HG03139 (cell line): ENCODE measurements around the gene LMBRD1.
"Not testable (repeated sequence)": the region's sequence is repeated elsewhere in the genome, so short reads cannot be mapped to it uniquely, and the experiment has no call there.

Source experiments
- ATAC-seq: cut with Tn5 transposase; IDR thresholded peaks from one replicate; pipeline ENCODE4 v1.9.1; 2021; ENCODE audit not compliant: unreplicated experiment

Gene LMBRD1

DNA sequence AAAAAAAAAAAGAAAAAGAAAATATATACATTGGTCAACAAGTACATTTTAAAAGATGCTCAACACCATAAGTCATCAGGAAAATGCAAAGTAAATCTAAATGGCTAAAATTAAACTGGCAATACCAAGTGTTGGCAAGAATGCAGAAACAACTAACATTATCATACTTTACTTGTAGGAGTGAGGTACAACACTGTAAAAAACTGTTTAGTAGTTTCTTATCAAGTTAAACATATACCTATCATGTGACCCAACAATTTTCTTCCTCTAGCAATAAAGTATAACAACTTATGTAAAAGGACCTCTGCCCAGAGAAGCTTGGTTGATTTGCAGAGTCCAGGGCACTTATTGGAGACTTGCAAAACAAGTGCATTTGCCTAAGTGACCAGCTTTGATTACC, 40.4 kb downstream of the LMBRD1 start:
- no peak for ATAC-seq

DNA sequence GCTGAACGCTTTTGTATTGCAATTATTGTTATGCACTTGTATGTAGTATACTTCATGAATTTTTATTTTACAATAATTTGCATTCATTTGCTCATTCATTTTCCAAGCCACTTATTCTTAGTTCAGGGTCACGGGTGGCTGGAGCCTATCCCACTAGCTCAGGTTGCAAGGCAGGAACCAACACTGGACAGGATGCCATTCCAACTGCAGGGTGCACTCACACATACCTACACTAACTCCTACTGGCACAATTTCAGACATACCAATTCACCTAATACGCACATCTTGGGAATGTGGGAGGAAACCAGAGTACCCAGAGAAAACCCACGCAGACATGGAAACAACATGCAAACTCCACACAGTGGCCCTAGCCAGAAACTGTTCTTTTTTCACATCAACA, 61.8 kb downstream of the LMBRD1 start:
- ATAC-seq, result no peak

DNA sequence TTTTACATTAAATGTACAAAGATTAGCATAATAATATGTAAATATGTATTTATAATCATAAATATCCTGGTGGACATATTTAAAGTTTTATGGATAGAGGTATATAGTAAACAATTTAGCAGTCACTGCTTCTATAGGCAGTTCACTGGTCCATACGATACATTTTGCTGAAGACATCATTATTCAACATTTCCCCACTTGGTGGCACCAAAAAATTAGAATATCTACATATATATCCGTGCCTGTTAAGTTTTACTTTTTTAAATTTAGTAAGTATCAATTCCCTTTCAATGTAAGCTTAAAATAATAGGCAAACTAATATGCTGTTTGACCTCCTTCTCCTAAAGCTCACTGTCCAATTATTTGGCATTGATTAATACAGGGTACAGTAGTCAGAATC, 64.2 kb downstream of the LMBRD1 start:
- no peak for ATAC-seq

DNA sequence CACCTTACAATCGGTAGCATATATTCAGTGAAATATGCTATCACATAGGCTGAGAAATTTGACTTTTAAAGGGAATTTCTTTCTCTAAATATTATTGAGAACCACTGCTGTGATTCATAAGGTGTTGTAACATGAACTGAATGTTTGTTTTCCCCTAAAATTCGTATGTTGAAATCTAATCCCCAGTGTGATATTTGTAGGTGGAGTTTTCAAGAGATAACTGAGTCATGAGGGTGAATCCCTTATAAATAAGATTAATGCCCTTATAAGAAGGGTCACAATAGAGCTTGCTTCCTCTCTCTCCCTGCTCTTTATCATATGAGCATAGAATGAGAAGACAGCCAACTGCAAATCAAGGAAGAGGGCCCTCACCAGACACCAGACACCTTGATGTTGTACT, 64.8 kb downstream of the LMBRD1 start:
- no peak for ATAC-seq

DNA sequence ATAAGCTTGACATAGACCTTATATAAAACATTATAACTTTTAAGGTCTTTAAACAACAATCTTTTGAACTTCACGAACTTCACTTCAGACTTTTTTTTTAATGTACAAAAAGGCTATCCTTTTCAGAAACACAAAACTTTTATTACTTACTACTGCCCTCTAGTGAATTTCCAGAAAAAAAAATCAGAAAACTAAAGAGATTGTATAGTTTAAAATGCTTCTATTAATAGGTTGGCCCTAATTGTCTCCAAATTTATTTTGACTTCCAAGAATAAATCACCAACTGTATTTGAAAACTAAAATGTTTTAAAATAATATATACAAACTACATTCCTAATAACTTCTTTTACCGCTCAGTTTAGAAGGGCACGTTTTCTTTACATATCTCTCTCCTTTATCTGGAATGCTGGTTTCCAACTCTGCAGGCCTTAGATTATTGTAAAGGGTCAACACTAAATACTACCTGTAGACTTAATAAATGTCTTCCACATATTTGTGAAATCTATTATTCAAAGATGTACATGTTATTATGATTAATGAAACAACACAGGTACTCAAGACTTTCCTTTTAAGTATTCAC, 66.8 kb downstream of the LMBRD1 start:
- no peak for ATAC-seq

DNA sequence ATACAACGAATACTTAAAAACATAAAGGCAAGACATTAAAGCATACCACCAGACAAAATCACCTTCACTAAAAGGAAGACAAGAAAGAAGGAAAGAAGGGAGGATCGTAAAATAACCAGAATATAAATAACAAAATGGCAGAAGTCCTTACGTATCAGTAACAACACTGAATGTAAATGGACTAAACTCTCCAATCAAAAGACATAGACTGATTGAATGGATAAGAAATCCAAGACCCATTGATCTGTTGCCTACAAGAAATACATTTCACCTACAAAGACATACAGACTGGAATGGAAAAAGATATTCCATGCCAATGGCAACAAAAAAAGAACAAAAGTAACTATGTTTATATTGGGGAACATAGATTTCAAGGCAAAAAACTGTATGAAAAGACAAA, 74.1 kb downstream of the LMBRD1 start:
- ATAC-seq, result no peak

DNA sequence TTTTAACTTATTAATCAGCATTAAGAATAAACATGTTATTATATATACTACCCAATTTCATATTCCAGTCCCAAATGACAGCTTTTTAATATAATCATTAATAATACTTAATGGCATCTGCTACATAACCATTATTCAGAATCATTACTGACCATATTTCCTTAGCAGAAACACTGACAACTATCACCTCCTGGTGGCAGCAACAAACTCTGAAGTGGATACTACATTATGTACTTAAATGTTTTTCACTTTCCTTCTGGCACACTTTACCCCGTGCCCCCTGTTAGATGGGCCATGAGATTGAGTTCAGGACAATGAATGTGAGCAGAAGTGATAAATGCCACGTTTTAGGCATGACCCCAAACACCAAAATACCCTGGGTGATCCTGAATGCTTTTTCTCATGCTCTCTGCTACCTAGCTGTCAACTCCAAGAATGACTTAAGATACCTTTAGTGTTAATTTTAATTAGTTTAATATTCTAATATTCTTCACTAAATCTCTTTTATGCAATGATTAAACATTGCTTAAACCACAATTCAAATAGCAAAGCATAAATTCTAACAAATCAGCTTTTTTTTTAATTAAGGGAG, 77.1 kb downstream of the LMBRD1 start:
- peak; percentile 81 for ATAC-seq

DNA sequence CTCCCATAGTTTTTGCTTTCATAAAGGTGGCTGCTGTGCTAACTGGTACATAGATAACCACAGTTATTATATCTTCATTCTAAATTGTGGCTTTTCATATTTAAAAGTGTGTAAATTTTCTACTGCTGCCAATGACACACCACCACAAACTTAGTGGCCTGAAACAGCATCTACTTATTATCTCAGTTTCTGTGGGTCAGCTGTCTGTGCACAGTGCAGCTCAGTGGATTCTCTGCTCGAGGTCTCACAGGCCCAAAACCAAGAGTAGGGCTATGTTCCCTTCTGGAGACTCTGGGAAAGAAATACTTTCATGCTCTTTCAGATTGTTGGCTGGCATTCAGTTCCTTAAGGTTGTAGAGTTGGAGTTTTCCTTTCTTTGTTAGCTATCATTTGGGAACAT, 90.1 kb downstream of the LMBRD1 start:
- no peak for ATAC-seq

DNA sequence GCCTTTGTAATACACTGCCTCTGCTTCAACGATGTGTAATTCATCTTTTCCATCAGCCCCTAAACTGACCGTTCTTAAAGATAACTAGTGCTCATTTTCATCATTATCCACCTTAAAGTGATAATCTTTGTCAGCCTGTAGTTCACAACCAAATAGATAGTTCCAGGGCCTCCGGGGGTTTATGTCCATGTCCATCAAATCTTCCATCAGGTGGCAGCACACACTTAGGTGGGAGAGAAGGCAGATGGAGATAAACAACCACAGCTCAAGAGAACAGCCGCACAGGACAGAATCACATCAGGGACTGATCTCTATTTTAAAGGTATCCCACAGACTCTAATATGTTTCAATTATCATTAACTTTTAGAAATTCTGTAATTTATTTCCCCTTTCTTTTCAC, 90.9 kb downstream of the LMBRD1 start:
- no peak for ATAC-seq

DNA sequence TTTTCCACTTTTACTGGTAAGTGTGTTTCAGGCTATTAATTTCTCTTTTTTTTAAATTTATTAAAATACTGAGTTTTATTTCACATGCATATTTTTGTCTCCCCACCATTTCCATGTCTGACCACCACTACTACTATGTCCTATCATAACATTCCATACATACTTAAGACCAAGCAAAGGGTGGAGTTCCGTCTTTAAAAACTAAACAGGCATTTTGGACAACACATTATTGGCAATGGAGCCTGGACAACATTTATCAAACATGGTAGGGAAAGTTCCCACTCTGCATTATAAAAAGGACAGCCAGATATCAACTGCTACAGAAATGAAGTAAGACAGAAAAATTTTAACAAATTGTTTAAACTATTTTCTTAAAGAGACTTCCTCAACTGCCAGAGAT, 91.9 kb downstream of the LMBRD1 start:
- no peak for ATAC-seq

DNA sequence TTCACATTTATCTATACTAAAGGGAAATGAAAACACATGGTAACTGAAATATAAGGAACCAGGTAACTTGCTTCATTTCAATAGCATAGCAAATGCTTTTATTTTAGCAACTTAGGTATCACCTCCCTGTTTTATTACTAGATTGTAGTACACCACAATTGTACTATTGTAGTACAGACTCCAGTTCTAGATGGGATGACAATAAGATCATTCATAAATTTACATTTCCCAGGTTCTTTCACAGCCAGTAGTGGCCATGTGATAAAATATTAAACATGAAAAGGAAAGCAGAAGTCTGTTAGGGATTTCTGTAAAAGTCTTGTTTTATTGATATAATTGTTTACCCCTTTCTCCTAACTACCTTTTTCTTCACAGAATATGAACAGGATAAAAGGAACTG, 97.2 kb downstream of the LMBRD1 start:
- ATAC-seq, result no peak

DNA sequence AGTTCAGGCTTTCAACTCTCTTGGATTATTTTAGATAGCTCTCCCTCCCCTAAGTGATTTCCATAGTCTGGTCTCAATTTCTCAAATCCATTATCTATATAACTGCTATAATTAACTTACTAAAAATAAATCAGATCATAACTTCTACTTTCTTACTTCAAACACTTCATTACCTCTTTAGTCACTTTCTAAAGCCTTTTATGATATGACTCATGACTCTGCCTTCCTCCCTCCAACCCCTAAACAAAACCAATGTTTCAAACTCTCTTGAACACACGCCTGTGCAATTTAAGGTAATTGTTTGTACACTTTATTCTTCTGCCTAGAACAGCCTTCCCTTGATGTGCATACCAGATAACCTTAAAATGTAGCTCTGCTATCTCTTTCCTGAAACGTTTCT, 100.5 kb downstream of the LMBRD1 start:
- ATAC-seq, result no peak

DNA sequence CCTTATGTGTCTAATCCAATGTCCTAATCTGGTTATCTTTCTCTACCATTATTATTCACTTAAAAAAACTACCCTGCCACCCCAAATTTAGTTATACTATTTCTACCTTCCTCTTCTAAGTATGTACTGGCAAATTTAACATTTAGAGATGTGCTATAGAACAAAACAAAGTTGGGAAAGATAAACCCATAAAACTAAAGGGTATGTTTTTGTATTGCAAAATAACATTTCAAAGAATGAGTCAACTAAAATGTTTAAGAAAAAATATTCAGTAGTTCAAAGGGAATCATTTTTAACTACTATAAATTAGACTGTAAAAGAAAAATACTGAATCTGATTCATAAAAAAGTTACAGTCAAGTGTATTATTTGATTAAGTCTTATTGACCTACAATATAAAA, 103.0 kb downstream of the LMBRD1 start:
- no peak for ATAC-seq

DNA sequence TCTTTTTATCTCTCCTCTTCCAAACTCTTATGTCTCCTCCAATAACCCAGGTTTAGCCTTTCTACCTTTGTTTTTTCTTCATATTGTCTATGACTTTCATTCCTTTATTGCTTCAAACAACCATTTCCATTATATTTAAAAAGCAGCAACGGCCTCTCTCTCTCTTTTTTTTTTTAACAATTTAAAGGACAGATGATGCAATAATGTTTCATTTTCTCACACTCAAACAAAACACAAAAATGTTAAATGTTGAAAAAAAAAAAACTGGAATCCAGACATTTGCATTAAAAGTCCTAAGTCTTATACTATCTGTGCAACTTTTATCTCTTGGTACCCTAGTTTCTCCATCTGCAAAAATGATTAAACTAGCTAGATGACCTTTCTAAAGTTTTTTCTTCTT, 105.8 kb downstream of the LMBRD1 start:
- no peak for ATAC-seq

DNA sequence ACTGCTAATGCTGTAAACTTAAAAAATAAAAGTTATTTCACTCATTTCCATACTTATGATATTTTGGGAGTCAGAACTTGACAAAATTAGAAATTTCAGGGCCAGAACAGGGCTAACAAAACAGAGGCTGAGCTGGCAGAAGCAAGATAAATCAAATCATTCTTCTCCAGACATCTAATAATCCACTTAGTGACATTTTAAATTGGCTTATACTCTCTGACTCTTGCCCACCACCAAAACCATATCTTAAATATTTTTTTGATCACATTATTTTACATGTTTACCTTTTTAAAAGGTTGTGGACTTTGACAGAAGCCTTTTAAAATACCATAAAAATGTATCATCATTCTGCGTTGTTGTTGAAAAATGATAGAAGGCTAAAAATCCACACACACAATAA, 116.5 kb downstream of the LMBRD1 start:
- no peak for ATAC-seq

DNA sequence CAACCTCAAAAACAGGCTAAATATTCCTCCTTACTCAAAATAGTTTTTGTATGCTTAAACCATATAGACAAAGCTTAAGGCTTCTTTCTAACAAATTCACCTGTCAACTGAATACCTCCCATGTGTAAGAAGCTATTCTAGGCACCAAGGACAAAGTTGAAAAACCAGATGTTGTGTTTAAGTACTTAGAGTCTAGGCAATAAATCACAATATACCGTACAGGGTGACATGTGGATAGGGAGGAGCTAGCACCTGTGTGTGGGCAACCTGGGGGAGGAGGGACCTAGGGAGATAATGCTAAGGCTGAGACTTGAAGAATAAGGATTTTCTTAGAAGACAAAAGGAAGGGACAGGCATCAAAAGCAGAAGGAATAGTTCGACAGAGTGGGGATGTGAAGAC, 123.5 kb downstream of the LMBRD1 start:
- ATAC-seq, result no peak

DNA sequence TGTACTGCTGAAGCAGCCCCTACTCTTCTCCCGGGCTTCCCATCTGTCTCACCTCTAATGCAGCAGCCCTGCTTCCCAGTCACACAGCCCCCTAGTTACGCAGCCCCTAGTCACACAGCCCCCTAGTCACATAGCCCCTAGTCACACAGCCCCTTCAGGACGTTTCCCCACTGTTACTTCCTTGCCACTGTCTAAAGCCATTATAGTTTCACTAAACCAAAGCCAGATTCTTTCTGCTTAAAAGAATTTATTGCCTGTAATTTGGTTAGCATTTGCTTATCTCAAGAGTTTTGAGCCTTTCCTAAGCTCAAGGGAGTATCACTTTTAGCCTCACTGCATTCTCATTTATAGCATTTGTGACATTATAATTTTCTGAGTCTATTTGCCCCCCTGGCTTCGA, 127.9 kb downstream of the LMBRD1 start:
- no peak for ATAC-seq

DNA sequence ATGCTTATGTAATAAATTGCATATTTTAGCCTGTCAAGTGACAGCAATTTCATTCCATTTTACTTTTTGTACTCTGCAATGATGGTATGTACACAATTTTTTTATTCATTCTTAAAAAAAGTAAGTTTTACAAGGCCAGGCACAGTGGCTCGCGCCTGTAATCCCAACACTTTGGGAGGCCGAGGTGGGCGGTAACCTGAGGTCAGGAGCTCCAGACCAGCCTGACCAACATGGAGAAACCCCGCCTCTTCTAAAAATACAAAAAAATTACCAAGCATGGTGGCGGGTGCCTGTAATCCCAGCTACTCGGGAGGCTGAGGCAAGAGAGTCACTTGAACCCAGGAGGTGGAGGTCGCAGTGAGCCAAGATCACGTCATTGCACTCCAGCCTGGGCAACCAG, 130.0 kb downstream of the LMBRD1 start:
- not testable (repeated sequence) for ATAC-seq

DNA sequence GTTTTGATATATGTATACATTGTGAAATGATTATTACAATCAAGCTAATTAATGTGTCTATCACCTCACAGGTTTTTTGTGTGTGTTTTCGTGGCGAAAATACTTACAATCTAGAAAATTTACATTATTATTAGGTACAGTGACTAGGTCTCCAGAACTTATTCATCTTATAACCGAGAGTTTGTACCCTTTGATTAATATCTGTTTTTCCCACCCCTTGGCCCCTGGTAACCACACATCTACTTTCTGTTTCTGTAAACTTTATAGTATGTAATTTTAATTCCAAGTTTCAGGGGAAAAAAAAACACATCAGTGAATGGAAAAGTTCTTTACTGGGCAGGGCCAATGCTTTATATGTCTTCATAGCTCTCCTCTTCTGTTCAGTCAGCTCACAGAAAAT, 131.4 kb downstream of the LMBRD1 start:
- no peak for ATAC-seq

DNA sequence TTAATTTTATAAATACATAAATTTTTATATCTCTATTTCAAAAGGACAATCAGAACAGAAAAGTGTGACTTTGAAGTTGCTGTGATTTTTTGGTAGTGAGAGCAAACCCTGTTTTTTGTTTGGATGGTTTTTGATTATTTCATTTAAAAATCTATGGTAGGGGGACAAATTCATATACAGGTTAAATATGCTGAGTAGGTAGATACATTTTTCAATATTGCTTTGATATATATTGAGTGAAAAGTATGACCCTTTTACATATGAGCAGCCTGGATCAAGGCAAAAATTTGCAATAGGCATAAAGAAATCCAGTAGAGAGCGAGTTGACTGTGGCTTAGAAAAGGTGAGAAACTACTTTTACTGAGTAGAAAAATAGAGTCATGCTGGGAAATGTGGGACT, 132.3 kb downstream of the LMBRD1 start:
- ATAC-seq, result no peak

DNA sequence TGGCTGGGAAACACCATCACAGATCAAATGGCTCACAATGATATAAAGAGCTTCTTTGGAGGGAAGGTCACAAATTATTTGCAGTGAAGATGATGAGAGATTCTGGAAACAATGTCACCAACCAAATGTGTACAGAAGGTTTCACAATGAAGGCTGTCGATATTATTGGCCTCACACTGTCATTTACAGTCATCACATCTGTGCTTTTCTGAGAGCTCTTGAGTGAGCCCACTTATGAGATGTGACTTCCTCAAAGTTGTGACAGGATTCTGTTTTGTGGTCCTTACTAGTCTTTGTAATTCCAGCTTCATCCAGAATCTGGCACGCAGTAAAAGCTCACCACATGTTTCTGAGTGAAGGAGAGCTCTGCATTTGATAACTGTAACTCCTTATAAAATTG, 133.6 kb downstream of the LMBRD1 start:
- no peak for ATAC-seq

DNA sequence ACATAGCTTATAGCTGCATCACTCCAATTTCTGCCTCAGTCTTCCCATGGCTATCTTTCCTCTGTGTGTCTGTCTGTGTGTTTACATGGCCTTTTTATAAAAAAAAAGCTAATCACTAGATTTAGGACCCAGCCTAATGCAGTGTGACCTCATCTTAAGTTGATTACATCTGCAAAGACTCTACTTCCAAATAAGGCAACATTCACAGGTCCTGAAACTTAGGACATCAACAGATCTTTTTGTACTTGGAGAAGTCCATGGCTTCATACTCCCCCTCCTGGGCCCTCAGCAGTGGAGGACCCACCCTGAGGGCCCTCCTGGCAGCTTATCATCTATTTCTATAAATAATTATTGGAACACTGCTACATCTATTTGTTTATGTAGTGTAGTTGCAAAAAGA, 146.1 kb downstream of the LMBRD1 start:
- ATAC-seq, result no peak

DNA sequence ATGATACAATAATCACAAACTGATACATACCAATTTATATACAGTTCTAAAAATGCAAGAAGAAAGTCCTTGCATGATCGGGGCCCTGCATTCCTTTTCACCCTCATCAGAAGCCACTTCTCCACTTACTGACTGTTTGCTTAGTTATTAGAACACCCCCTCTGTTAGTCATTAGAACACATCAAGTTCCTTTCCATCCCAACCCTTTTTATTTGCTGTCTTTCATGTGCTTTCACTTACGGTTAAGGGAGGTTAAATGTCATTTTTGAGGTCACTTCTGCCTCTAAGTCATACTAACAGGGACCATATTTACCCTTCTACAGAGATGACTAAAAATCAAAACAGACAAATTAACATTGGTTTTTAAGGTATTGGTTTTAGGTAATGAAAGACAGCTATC, 149.1 kb downstream of the LMBRD1 start:
- no peak for ATAC-seq
